Natural killer cell (primary cell): ENCODE data around the gene DNAJC18. TPM values are rescaled to one million over a fixed set of nuclear protein-coding genes. Genes with fewer than 3 reads are reported as not detected.

Source experiments
- ATAC-seq, 3 donors: fragments of 150-1000 bp in 2 of 3; fragments of 200-7000 bp in 1 of 3; cut with Tn5 transposase; 1 replicate in 1 of 3; 2 replicates in 2 of 3; pipeline ENCODE4 v1.10.0; 2021; ENCODE audit warnings: mild to moderate bottlenecking in 2 of 3, moderate library complexity in 2 of 3
- DNase-seq, 2 donors: peaks; one replicate each; pipeline versions ENCODE4 v3.0.0 to v3.0.0-alpha.2; 2013 to 2021; ENCODE audit warnings: mixed read lengths in 1 of 2
- H3K27ac ChIP-seq: one replicate; pipeline ENCODE4 v1.5.1; 2013; ENCODE audit warnings: mild to moderate bottlenecking, low read length
- H3K27me3 ChIP-seq: one replicate; pipeline ENCODE4 v1.6.1; 2013; ENCODE audit warnings: low read length; ENCODE audit not compliant: control insufficient read depth, insufficient read depth
- H3K36me3 ChIP-seq: one replicate; pipeline ENCODE4 v1.6.1; 2013; ENCODE audit warnings: low read length; ENCODE audit not compliant: control insufficient read depth, insufficient read depth
- H3K4me1 ChIP-seq: one replicate; pipeline ENCODE4 v1.6.1; 2013; ENCODE audit warnings: low read length; ENCODE audit not compliant: control insufficient read depth, insufficient read depth
- H3K4me3 ChIP-seq: one replicate; pipeline ENCODE4 v1.5.1; 2013; ENCODE audit warnings: low read length
- H3K9me3 ChIP-seq: one replicate; pipeline ENCODE4 v1.6.1; 2013; ENCODE audit warnings: low read length; ENCODE audit not compliant: control insufficient read depth, insufficient read depth
- H3K27ac Mint-ChIP-seq, 2 donors: one replicate each; pipeline ENCODE4 v1.8.0; 2022; ENCODE audit warnings: mild to moderate bottlenecking in 2 of 2, mixed read lengths in 2 of 2, moderate library complexity in 1 of 2
- H3K27me3 Mint-ChIP-seq, 2 donors: one replicate each; pipeline ENCODE4 v1.8.0; 2022; ENCODE audit warnings: low read depth in 2 of 2, mixed read lengths in 2 of 2
- H3K36me3 Mint-ChIP-seq: one replicate; pipeline ENCODE4 v1.8.0; 2022; ENCODE audit warnings: mixed read lengths
- H3K4me1 Mint-ChIP-seq, 2 donors: one replicate each; pipeline ENCODE4 v1.8.0; 2022; ENCODE audit warnings: mixed read lengths in 2 of 2
- H3K4me3 Mint-ChIP-seq: one replicate; pipeline ENCODE4 v1.8.0; 2022; ENCODE audit warnings: mild to moderate bottlenecking, moderate library complexity, mixed read lengths
- H3K9me3 Mint-ChIP-seq, 2 donors: one replicate each; pipeline ENCODE4 v1.8.0; 2022; ENCODE audit warnings: mixed read lengths in 2 of 2
- WGBS: methylation state at CpG from one replicate; pipeline ENCODE4 v1.1.7; 2013; ENCODE audit warnings: missing lambda C conversion rate; ENCODE audit not compliant: insufficient coverage; 5-methylcytosine and 5-hydroxymethylcytosine counted together
- intact Hi-C: fragments of 100-400 bp; cut with micrococcal nuclease; formaldehyde crosslinking; loops from one replicate; pipeline ENCODE4 v1.14.2; 2022
- total RNA-seq, 4 donors: library from RNA; stranded (reverse); fragments of 120-200 nt in 1 of 4; gene quantifications; one replicate each; pipeline versions ENCODE4 v1.2.3 to v1.2.4, GENCODE V29; 2013 to 2022
- TF ChIP-seq, protein P1 (sequence below): fragments of 200-600 bp; IDR thresholded peaks from one replicate; pipeline ENCODE4 v1.8.0; 2022; ENCODE audit warnings: antibody characterized with exemption

DNAJC18 gene
- total RNA-seq, 3 donors from 2014 or later (not counting 1 experiment from before 2014, with no cell fraction given): 2.9 to 4.9 (median 3.6) TPM

- Histone ChIP-seq H3K27me3 (no peaks in the 10 kb centered on the region), H3K4me3 (no peak overlapping the region), H3K4me1 (peaks cover 20% of the 10 kb centered on the region), H3K9me3 (no peaks in the 10 kb centered on the region), H3K36me3 (no peaks in the 10 kb centered on the region), H3K27ac (peak overlapping the region; percentile 1)
- DNase-seq (no peak), ATAC-seq (no peak)
- Mint-ChIP-seq H3K4me3 (no peak overlapping the region), H3K27ac (no peak overlapping the region), H3K9me3 (no peaks in the 10 kb centered on the region), H3K4me1 (peaks cover 22% of the 10 kb centered on the region in 2 donors), H3K36me3 (no peaks in the 10 kb centered on the region), H3K27me3 (no peaks in the 10 kb centered on the region)
- intact Hi-C loops: no loop called here
- TF ChIP-seq, protein P1, sequence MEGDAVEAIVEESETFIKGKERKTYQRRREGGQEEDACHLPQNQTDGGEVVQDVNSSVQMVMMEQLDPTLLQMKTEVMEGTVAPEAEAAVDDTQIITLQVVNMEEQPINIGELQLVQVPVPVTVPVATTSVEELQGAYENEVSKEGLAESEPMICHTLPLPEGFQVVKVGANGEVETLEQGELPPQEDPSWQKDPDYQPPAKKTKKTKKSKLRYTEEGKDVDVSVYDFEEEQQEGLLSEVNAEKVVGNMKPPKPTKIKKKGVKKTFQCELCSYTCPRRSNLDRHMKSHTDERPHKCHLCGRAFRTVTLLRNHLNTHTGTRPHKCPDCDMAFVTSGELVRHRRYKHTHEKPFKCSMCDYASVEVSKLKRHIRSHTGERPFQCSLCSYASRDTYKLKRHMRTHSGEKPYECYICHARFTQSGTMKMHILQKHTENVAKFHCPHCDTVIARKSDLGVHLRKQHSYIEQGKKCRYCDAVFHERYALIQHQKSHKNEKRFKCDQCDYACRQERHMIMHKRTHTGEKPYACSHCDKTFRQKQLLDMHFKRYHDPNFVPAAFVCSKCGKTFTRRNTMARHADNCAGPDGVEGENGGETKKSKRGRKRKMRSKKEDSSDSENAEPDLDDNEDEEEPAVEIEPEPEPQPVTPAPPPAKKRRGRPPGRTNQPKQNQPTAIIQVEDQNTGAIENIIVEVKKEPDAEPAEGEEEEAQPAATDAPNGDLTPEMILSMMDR: no peak
Observed at GRCh38 chr5:139407517-139407916, 31.8 kb downstream of the DNAJC18 start.

- Histone ChIP-seq H3K9me3 (no peaks in the 10 kb centered on the region), H3K4me1 (peaks cover 20% of the 10 kb centered on the region), H3K27ac (peak overlapping the region; percentile 1), H3K27me3 (no peaks in the 10 kb centered on the region), H3K4me3 (no peak overlapping the region), H3K36me3 (no peaks in the 10 kb centered on the region)
- 98% methylated on average over 2 of the region's 2 CpGs for WGBS
- Mint-ChIP-seq H3K9me3 (no peaks in the 10 kb centered on the region), H3K36me3 (no peaks in the 10 kb centered on the region), H3K27ac (no peak overlapping the region), H3K27me3 (no peaks in the 10 kb centered on the region), H3K4me3 (no peak overlapping the region), H3K4me1 (peaks cover 22% of the 10 kb centered on the region in 2 donors)
- TF ChIP-seq, protein P1: no peak
- intact Hi-C loops: no loop called here
- DNase-seq (no peak), ATAC-seq (no peak)
Observed at GRCh38 chr5:139406963-139407362, 32.4 kb downstream of the DNAJC18 start.

DNA sequence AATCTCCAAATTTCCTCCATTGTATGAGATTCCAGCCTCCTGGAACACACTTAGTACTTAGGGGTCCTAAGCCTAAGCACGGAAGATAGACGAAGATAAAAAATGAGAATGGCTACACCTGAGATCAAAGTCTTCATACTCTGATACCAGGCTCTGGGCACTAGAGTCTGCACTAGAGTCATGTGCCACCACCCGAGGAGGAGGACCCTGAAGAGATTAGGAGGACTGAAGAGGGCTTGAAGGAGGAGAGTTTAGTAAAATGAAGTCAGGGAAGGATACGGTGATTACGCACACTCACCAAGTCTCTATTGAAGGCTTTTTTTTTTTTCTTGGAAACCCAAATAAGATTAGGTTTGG, 34.9 kb downstream of the DNAJC18 start:
- Histone ChIP-seq H3K9me3 (no peaks in the 10 kb centered on the region), H3K27me3 (no peaks in the 10 kb centered on the region), H3K4me1 (peaks cover 22% of the 10 kb centered on the region), H3K4me3 (peak overlapping the region; percentile 61), H3K27ac (peak overlapping the region; percentile 89), H3K36me3 (no peaks in the 10 kb centered on the region)
- Mint-ChIP-seq H3K36me3 (no peaks in the 10 kb centered on the region), H3K27ac (peak overlapping the region; percentile 94 to 99), H3K4me3 (peak overlapping the region; percentile 96), H3K9me3 (no peaks in the 10 kb centered on the region), H3K4me1 (peaks cover 23 to 25% of the 10 kb centered on the region in 2 donors), H3K27me3 (no peaks in the 10 kb centered on the region)
- TF ChIP-seq, protein P1: no peak
- intact Hi-C loops: loop anchor here (5.0 kb wide), 1 partner anchor 53 kb away; no protein-coding TSS in a partner anchor
- no peak for ATAC-seq
- WGBS: 83% methylated on average over 5 of the region's 5 CpGs
- DNase-seq: no peak
